Astrocyte of the spinal cord (primary cell): Measurements from ENCODE around the gene SSR3.

Experiments
- DNase-seq: peaks from one replicate; pipeline ENCODE4 v3.0.0; 2011; ENCODE audit warnings: low read depth, low spot score
- H3K4me3 ChIP-seq: 2 replicates; pipeline ENCODE4 v1.5.1; 2011; ENCODE audit warnings: low read depth, mild to moderate bottlenecking, low read length, moderate library complexity
- in situ Hi-C: cut with HindIII; loops from 2 replicates; pipeline ENCODE4 v1.10.0; 2017; ENCODE audit warnings: low sequenced_read_pairs
- TF ChIP-seq, protein P1 (sequence below): IDR thresholded peaks from 2 replicates; pipeline ENCODE4 v1.5.1; 2012; ENCODE audit warnings: low read depth, mild to moderate bottlenecking, low read length, inconsistent platforms

SSR3 gene

DNA sequence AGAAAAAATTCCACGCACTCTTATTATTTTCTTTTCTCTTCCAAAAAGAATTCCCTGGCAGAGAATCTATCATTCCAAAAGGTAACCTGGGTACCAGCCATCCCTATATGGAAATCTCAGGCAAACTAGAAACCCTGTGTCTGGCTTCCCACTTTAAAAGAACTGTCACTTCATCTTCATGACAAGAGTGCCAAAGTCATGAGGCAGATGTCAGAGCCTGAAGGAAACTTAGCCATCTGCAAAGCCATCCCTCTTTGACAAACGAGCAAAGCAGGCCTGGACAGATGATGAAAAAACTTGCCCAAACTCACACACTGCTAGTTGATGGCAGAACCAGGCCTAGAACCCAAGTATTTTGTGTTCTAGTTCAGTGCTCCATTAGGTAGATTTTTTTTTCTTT, 15.9 kb downstream of the SSR3 start:
- DNase-seq = no peak
- H3K4me3 ChIP-seq = no peak overlapping the region
- in situ Hi-C loops = no loop called here
- TF ChIP-seq, protein P1, sequence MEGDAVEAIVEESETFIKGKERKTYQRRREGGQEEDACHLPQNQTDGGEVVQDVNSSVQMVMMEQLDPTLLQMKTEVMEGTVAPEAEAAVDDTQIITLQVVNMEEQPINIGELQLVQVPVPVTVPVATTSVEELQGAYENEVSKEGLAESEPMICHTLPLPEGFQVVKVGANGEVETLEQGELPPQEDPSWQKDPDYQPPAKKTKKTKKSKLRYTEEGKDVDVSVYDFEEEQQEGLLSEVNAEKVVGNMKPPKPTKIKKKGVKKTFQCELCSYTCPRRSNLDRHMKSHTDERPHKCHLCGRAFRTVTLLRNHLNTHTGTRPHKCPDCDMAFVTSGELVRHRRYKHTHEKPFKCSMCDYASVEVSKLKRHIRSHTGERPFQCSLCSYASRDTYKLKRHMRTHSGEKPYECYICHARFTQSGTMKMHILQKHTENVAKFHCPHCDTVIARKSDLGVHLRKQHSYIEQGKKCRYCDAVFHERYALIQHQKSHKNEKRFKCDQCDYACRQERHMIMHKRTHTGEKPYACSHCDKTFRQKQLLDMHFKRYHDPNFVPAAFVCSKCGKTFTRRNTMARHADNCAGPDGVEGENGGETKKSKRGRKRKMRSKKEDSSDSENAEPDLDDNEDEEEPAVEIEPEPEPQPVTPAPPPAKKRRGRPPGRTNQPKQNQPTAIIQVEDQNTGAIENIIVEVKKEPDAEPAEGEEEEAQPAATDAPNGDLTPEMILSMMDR = no peak

DNA sequence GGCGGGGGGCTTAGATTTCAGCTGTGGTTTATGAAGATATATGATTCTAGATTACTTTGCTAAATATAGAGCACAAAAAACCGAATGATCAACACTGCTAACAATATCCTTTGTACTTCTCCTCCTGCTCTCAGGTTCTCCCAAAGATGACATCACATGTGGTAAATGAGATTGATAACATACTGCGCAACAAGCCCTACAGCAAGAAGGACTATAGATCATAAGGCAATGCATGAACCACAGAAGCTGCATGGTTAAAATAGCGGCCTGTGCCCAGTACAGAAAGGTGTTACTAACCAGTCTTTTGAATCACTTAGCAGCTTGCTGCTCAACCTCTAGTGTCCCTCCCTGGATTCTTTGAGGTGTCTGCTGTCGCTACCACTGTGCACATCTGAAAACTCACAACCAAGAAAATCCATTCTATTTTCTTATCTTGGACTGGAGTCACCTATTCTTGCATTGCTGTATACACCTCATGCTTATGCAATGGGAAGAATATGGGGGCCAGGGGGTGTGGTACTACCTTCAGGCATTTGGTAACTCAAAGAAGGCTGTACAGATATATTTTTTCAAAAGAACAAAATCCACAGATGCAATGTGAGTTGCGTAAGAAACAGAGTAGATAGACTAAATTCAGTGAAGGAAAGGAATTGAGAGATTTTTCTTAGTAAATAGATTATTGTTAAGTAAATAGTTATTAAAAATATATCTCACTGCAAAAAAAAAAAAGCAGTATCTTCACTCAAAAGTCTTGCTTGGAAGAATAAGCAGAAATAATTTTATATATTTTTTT, 18.2 kb downstream of the SSR3 start:
- in situ Hi-C loops = no loop called here
- no peak overlapping the region for H3K4me3 ChIP-seq
- DNase-seq = peak; percentile 46
- TF ChIP-seq, protein P1 = no peak

DNA sequence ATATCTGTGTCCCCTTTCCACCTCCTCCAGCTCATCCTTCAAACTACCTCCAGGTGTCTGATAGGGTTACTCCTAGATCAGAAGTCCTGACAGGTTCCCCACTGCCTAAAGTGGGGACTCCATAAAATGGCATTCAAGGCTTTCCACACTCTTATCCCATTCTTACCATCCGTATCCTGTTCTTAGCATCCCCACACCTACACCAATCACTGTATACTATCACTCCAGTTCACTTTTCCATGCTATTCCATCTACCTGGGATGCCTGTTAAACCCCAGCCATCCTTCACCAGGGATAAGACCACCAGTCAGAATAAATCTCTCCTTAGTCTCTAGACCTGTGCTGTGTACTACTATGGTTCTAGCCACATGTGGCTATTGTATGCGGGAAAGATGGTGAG, 19.1 kb downstream of the SSR3 start:
- in situ Hi-C loops = no loop called here
- peak; percentile 22 for DNase-seq
- TF ChIP-seq, protein P1 = no peak
- H3K4me3 ChIP-seq = no peak overlapping the region

DNA sequence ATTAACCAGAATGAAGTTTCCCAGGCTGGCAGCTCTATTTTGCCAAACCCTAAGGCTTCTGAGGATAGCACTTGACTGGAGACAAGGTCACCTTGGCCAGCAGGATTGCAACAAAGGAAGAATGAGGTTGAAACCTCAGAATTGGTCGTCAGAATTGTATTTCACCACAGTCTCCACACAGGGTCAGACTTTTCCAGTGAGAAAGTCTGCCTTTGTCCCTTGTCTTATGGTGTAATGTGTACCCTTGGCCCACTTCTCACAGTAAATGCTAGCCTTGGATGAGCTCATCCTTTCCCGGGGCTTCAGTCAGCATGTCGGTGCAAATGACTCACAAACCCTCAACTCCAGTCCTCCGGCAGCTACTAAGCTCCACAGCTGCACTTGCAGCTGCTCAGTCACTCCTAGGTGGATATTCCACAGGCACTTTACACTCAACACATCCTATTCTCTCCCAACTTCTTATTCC, 19.7 kb downstream of the SSR3 start:
- in situ Hi-C loops = no loop called here
- no peak overlapping the region for H3K4me3 ChIP-seq
- DNase-seq = peak; percentile 100
- TF ChIP-seq, protein P1 = peak; percentile 20

DNA sequence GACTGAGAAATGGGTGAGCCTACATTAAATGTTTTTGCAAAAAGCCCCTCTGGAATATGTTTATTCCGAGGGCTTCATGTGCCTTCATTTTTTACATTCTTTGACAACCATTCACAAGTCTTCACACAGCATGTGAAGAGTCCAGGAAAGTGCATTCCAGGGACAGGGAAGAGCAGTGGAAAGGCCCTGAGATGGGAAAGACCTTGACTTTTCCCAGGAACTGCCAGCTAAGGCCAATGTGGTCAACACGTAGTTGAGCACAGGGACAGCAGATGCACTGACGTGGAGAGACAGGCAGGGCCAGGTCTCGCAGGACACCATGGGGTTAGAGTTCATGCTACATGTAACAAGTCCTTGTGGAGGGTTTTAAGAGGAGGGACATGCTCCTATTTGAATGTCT, 21.7 kb downstream of the SSR3 start:
- TF ChIP-seq, protein P1 = no peak
- in situ Hi-C loops = no loop called here
- H3K4me3 ChIP-seq = no peak overlapping the region
- peak; percentile 48 for DNase-seq

DNA sequence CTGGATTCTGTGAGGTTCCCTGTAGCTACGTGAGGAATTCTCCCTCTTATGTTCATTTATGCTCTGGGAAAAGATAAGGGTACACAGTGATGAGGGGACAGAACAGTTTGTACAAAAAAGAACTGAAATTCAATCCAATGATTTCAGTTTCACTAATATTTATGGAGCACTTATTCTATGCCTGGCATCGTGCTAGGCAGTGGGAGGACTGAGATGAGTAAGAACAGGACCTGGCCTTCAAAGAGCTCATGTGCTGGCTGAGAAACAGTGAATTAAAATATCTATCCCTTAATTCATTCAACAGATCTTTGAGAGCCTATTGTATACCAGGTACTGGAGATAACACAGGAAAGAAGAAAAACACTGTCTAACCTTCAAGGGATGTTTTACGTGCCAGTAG, 22.2 kb downstream of the SSR3 start:
- TF ChIP-seq, protein P1 = no peak
- in situ Hi-C loops = no loop called here
- peak; percentile 22 for DNase-seq
- no peak overlapping the region for H3K4me3 ChIP-seq
